ENCODE data around the gene ATF7IP. TPM values are rescaled to one million over a fixed set of nuclear protein-coding genes. Genes with fewer than 3 reads are reported as not detected.

ATF7IP gene
- total and polyA plus RNA-seq, 4 donors = 7.0 to 98.4 (median 31.7) TPM

- intact Hi-C loops (cut with DNase I) = loop anchor here in 1 of 2 donors (2.0 kb wide), 1 partner anchor 57 kb away; no protein-coding TSS in a partner anchor
- DNase-seq = no peak
- Histone ChIP-seq H3K9me3 (ENCODE audit: control insufficient read depth, low read length) (no peaks in the 10 kb centered on the region), H3K36me3 (ENCODE audit: control insufficient read depth in 1 of 2, insufficient read depth in 2 of 2, low read length in 1 of 2) (no peaks in the 10 kb centered on the region), H3K27me3 (ENCODE audit: control insufficient read depth in 1 of 2, insufficient read depth in 2 of 2, low read length in 1 of 2) (no peaks in the 10 kb centered on the region), H3K4me3 (ENCODE audit: low read length in 2 of 2) (no peak overlapping the region), H3K4me1 (ENCODE audit: control insufficient read depth in 1 of 2, insufficient read depth in 2 of 2, low read length in 2 of 2) (no peaks in the 10 kb centered on the region), H3K27ac (ENCODE audit: low read depth in 1 of 2, low read length in 2 of 2) (no peak overlapping the region)
- 31% methylated on average over 4 of the region's 4 CpGs for WGBS, 2 donors
- ATAC-seq (ENCODE audit: low FRiP score) = no peak
Observed at GRCh38 chr12:14514154-14514842, 148.8 kb downstream of the ATF7IP start.

GRCh38 chr12:14514946-14515345, 149.5 kb downstream of the ATF7IP start:
- intact Hi-C loops (cut with DNase I) = loop anchor here in 1 of 2 donors (2.0 kb wide), 1 partner anchor 56 kb away; no protein-coding TSS in a partner anchor
- ATAC-seq (ENCODE audit: low FRiP score) = no peak
- Histone ChIP-seq H3K27me3 (ENCODE audit: control insufficient read depth in 1 of 2, insufficient read depth in 2 of 2, low read length in 1 of 2) (no peaks in the 10 kb centered on the region), H3K27ac (ENCODE audit: low read depth in 1 of 2, low read length in 2 of 2) (no peak overlapping the region), H3K4me3 (ENCODE audit: low read length in 2 of 2) (no peak overlapping the region), H3K36me3 (ENCODE audit: control insufficient read depth in 1 of 2, insufficient read depth in 2 of 2, low read length in 1 of 2) (no peaks in the 10 kb centered on the region), H3K4me1 (ENCODE audit: control insufficient read depth in 1 of 2, insufficient read depth in 2 of 2, low read length in 2 of 2) (no peaks in the 10 kb centered on the region), H3K9me3 (ENCODE audit: control insufficient read depth, low read length) (no peaks in the 10 kb centered on the region)
- WGBS, 2 donors = 47 to 59% methylated on average over 1 of the region's 1 CpG
- DNase-seq = no peak

GRCh38 chr12:14521822-14522221, 156.3 kb downstream of the ATF7IP start:
- ATAC-seq (ENCODE audit: low FRiP score) (no peak), DNase-seq (no peak)
- Histone ChIP-seq H3K27ac (ENCODE audit: low read depth in 1 of 2, low read length in 2 of 2) (no peak overlapping the region), H3K27me3 (ENCODE audit: control insufficient read depth in 1 of 2, insufficient read depth in 2 of 2, low read length in 1 of 2) (no peaks in the 10 kb centered on the region), H3K4me1 (ENCODE audit: control insufficient read depth in 1 of 2, insufficient read depth in 2 of 2, low read length in 2 of 2) (no peaks in the 10 kb centered on the region), H3K9me3 (ENCODE audit: control insufficient read depth, low read length) (peaks cover 8% of the 10 kb centered on the region), H3K36me3 (ENCODE audit: control insufficient read depth in 1 of 2, insufficient read depth in 2 of 2, low read length in 1 of 2) (no peaks in the 10 kb centered on the region), H3K4me3 (ENCODE audit: low read length in 2 of 2) (no peak overlapping the region)
- intact Hi-C loops (cut with DNase I) = no loop called here

- ATAC-seq (ENCODE audit: low FRiP score) = no peak
- Histone ChIP-seq H3K27me3 (ENCODE audit: control insufficient read depth in 1 of 2, insufficient read depth in 2 of 2, low read length in 1 of 2) (no peaks in the 10 kb centered on the region), H3K9me3 (ENCODE audit: control insufficient read depth, low read length) (peaks cover 7% of the 10 kb centered on the region), H3K4me1 (ENCODE audit: control insufficient read depth in 1 of 2, insufficient read depth in 2 of 2, low read length in 2 of 2) (no peaks in the 10 kb centered on the region), H3K27ac (ENCODE audit: low read depth in 1 of 2, low read length in 2 of 2) (no peak overlapping the region), H3K36me3 (ENCODE audit: control insufficient read depth in 1 of 2, insufficient read depth in 2 of 2, low read length in 1 of 2) (no peaks in the 10 kb centered on the region), H3K4me3 (ENCODE audit: low read length in 2 of 2) (no peak overlapping the region)
- WGBS, 2 donors = 95 to 97% methylated on average over 2 of the region's 2 CpGs
- no peak for DNase-seq
- intact Hi-C loops (cut with DNase I) = no loop called here
Observed at GRCh38 chr12:14525964-14526363, 160.5 kb downstream of the ATF7IP start.

- Histone ChIP-seq H3K27ac (ENCODE audit: low read depth in 1 of 2, low read length in 2 of 2) (no peak overlapping the region), H3K36me3 (ENCODE audit: control insufficient read depth in 1 of 2, insufficient read depth in 2 of 2, low read length in 1 of 2) (no peaks in the 10 kb centered on the region), H3K9me3 (ENCODE audit: control insufficient read depth, low read length) (no peaks in the 10 kb centered on the region), H3K4me3 (ENCODE audit: low read length in 2 of 2) (no peak overlapping the region), H3K27me3 (ENCODE audit: control insufficient read depth in 1 of 2, insufficient read depth in 2 of 2, low read length in 1 of 2) (no peaks in the 10 kb centered on the region), H3K4me1 (ENCODE audit: control insufficient read depth in 1 of 2, insufficient read depth in 2 of 2, low read length in 2 of 2) (no peaks in the 10 kb centered on the region)
- no peak for ATAC-seq (ENCODE audit: low FRiP score)
- DNase-seq = no peak
- WGBS, 2 donors = 89% methylated on average over 10 of the region's 10 CpGs
- intact Hi-C loops (cut with DNase I) = no loop called here
Observed at GRCh38 chr12:14532152-14532551, 166.7 kb downstream of the ATF7IP start.

GRCh38 chr12:14537088-14537487, 171.6 kb downstream of the ATF7IP start:
- intact Hi-C loops (cut with DNase I) = no loop called here
- WGBS, 2 donors = 97 to 98% methylated on average over 5 of the region's 5 CpGs
- Histone ChIP-seq H3K36me3 (ENCODE audit: control insufficient read depth in 1 of 2, insufficient read depth in 2 of 2, low read length in 1 of 2) (no peaks in the 10 kb centered on the region), H3K4me3 (ENCODE audit: low read length in 2 of 2) (no peak overlapping the region), H3K27ac (ENCODE audit: low read depth in 1 of 2, low read length in 2 of 2) (no peak overlapping the region), H3K27me3 (ENCODE audit: control insufficient read depth in 1 of 2, insufficient read depth in 2 of 2, low read length in 1 of 2) (no peaks in the 10 kb centered on the region), H3K4me1 (ENCODE audit: control insufficient read depth in 1 of 2, insufficient read depth in 2 of 2, low read length in 2 of 2) (no peaks in the 10 kb centered on the region), H3K9me3 (ENCODE audit: control insufficient read depth, low read length) (no peaks in the 10 kb centered on the region)
- DNase-seq = no peak
- no peak for ATAC-seq (ENCODE audit: low FRiP score)

GRCh38 chr12:14540801-14541462, 175.4 kb downstream of the ATF7IP start:
- whole genome bisulfite sequencing, 2 donors = 64 to 67% methylated on average over 4 of the region's 4 CpGs
- H3K4me1 ChIP-seq (ENCODE audit: control insufficient read depth in 1 of 2, insufficient read depth in 2 of 2, low read length in 2 of 2) = no peaks in the 10 kb centered on the region
- intact Hi-C loops (cut with DNase I) = no loop called here

GRCh38 chr12:14545144-14546124, 180.0 kb downstream of the ATF7IP start:
- no peak overlapping the region for H3K4me3 ChIP-seq (ENCODE audit: low read length in 2 of 2)
- WGBS, 2 donors = 80 to 83% methylated on average over 7 of the region's 7 CpGs
- no peaks in the 10 kb centered on the region for H3K27me3 ChIP-seq (ENCODE audit: control insufficient read depth in 1 of 2, insufficient read depth in 2 of 2, low read length in 1 of 2)
- H3K27ac ChIP-seq (ENCODE audit: low read depth in 1 of 2, low read length in 2 of 2) = no peak overlapping the region
- no peaks in the 10 kb centered on the region for H3K9me3 ChIP-seq (ENCODE audit: control insufficient read depth, low read length)
- no peak for DNase-seq
- H3K36me3 ChIP-seq (ENCODE audit: control insufficient read depth in 1 of 2, insufficient read depth in 2 of 2, low read length in 1 of 2) = no peaks in the 10 kb centered on the region
- no peak for ATAC-seq (ENCODE audit: low FRiP score)
- intact Hi-C loops (cut with DNase I) = no loop called here
- no peaks in the 10 kb centered on the region for H3K4me1 ChIP-seq (ENCODE audit: control insufficient read depth in 1 of 2, insufficient read depth in 2 of 2, low read length in 2 of 2)

More at GRCh38 chr12:14540801-14541462, 175.4 kb downstream of the ATF7IP start:
- Histone ChIP-seq H3K27me3 (ENCODE audit: control insufficient read depth in 1 of 2, insufficient read depth in 2 of 2, low read length in 1 of 2) (no peaks in the 10 kb centered on the region), H3K36me3 (ENCODE audit: control insufficient read depth in 1 of 2, insufficient read depth in 2 of 2, low read length in 1 of 2) (no peaks in the 10 kb centered on the region), H3K27ac (ENCODE audit: low read depth in 1 of 2, low read length in 2 of 2) (no peak overlapping the region), H3K4me3 (ENCODE audit: low read length in 2 of 2) (no peak overlapping the region), H3K9me3 (ENCODE audit: control insufficient read depth, low read length) (no peaks in the 10 kb centered on the region)
- no peak for ATAC-seq (ENCODE audit: low FRiP score)
- DNase-seq = no peak

Measured in aorta (tissue), 5 donors.